ENCODE data around the gene MAP4. TPM values are rescaled to one million over a fixed set of nuclear protein-coding genes. Genes with fewer than 3 reads are reported as not detected.

Gene MAP4
- total RNA-seq, 1 experiment from 2014 or later, result 140 TPM

DNA sequence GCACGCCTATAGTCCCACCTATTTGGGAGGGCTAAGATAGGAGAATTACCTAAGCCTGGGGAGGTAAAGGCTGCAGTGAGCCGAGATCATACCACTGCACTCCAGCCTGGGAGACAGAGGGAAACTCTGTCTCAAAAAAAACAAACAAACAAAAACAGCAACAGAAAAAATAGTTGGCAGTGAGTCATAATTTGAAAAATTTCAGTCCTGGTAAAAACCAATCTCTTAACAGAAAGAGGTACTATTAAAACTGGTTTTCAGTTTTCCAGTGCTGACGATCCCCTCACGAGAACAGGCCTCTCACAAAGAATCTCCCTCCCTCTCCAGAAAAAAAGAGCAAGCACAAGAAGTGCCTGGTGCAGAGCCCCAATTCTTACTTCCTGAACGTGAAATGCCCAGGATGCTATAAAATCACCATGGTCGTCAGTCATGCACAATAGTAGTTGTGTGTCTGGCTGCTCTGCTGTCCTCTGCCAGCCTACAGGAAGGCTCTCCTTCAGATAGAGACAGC is 22.8 kb upstream of the MAP4 start:
- no peak overlapping the region for H2BK12ac ChIP-seq (ENCODE audit: insufficient read length, low read depth, low read length)
- no peak for DNase-seq
- H3T11ph ChIP-seq (ENCODE audit: low read length), result no peak overlapping the region
- no peak overlapping the region for H3K56ac ChIP-seq (ENCODE audit: insufficient read length, low read depth, low read length)
- no peak overlapping the region for H3K23ac ChIP-seq (ENCODE audit: insufficient read length, low read depth, low read length)
- no peak overlapping the region for H2BK120ac ChIP-seq (ENCODE audit: low read depth, low read length, poor library complexity, severe bottlenecking)
- H2BK15ac ChIP-seq (ENCODE audit: low read depth, low read length), result no peak overlapping the region
- H2AK5ac ChIP-seq (ENCODE audit: insufficient read length, low read length), result no peak overlapping the region
- no peaks in the 10 kb centered on the region; the same call in 1 of the 2 replicates for H3K4me1 ChIP-seq (ENCODE audit: insufficient read depth, low read length)
- TF ChIP-seq CTCF (conservative IDR thresholded peaks at IDR 0.05), result no peak
- Mint-ChIP-seq H3K4me3 (no peak overlapping the region), H3K4me1 (peaks cover 14 to 29% of the 10 kb centered on the region in 2 experiments), H3K27me3 (ENCODE audit: low read depth) (no peaks in the 10 kb centered on the region), H3K9me3 (no peaks in the 10 kb centered on the region), H3K36me3 (ENCODE audit: insufficient read depth in 1 of 3, low read depth in 3 of 3) (no peaks in the 10 kb centered on the region), H3K27ac (peak overlapping the region; percentile 77 to 95 (median 79))
- H4K91ac ChIP-seq (ENCODE audit: insufficient read length, low read depth, low read length), result no peak overlapping the region
- no peak overlapping the region for H3K4ac ChIP-seq (ENCODE audit: low read depth, low read length)
- no peaks in the 10 kb centered on the region for H3K27me3 ChIP-seq (ENCODE audit: insufficient read depth, low read length)
- peaks cover 2% of the 10 kb centered on the region for H3K79me1 ChIP-seq (ENCODE audit: insufficient read depth, low read depth, low read length, poor library complexity, severe bottlenecking)
- no peak overlapping the region for H2AFZ ChIP-seq (ENCODE audit: low read length)
- no peak overlapping the region for H3K9ac ChIP-seq (ENCODE audit: extremely low read depth, insufficient read length, low read length)
- no CpG with 5 or more reads among the region's 6 CpGs for WGBS (ENCODE audit: extremely low coverage, insufficient read length, low lambda C conversion rate)
- H3K9me3 ChIP-seq (ENCODE audit: control insufficient read depth, low read depth, low read length), result no peaks in the 10 kb centered on the region
- H4K8ac ChIP-seq (replicated peaks; ENCODE audit: insufficient read length, low read depth, low read length), result no peak overlapping the region
- no peak overlapping the region for H3K18ac ChIP-seq (ENCODE audit: insufficient read length, low read depth, low read length)
- no peak overlapping the region for H2BK20ac ChIP-seq (ENCODE audit: low read depth, low read length, poor library complexity, severe bottlenecking)
- no peak overlapping the region for H3K14ac ChIP-seq (ENCODE audit: insufficient read depth, low read length)
- no peak overlapping the region for H2BK5ac ChIP-seq (ENCODE audit: insufficient read length, low read length)
- H3K27ac ChIP-seq (ENCODE audit: insufficient read length, low read depth, low read length), result no peak overlapping the region
- no peaks in the 10 kb centered on the region for H3K23me2 ChIP-seq (ENCODE audit: insufficient read length, low read depth, low read length, poor library complexity, severe bottlenecking)
- peaks cover 3% of the 10 kb centered on the region; the same call in 1 of the 2 replicates for H3K79me2 ChIP-seq (ENCODE audit: insufficient read depth, low read length)
- H4K5ac ChIP-seq (ENCODE audit: insufficient read length, low read depth, low read length), result no peak overlapping the region
- H4K20me1 ChIP-seq (ENCODE audit: control insufficient read depth, insufficient read depth, insufficient read length), result no peaks in the 10 kb centered on the region
- H3K4me2 ChIP-seq (ENCODE audit: insufficient read depth, insufficient read length, low read length), result no peak overlapping the region

All from H9 (cell line).